Ectodermal cell (in vitro differentiated cells): ENCODE results near the gene AGBL2.
"Not testable (repeated sequence)": the region's sequence is repeated elsewhere in the genome, so short reads cannot be mapped to it uniquely, and the experiment has no call there.

Experiments used
- H3K27ac ChIP-seq: 2 replicates; pipeline ENCODE4 v1.7.0; 2013; ENCODE audit warnings: mild to moderate bottlenecking, low read depth, low read length; ENCODE audit not compliant: insufficient read depth, poor library complexity, severe bottlenecking
- H3K27me3 ChIP-seq: 2 replicates; pipeline ENCODE4 v1.7.0; 2013; ENCODE audit warnings: mild to moderate bottlenecking, low read length; ENCODE audit not compliant: insufficient read depth, control insufficient read depth, poor library complexity, severe bottlenecking
- H3K36me3 ChIP-seq: one replicate; pipeline ENCODE4 v1.7.0; 2013; ENCODE audit warnings: low read length; ENCODE audit not compliant: control insufficient read depth, insufficient read depth
- H3K4me1 ChIP-seq: one replicate; pipeline ENCODE4 v1.7.0; 2013; ENCODE audit warnings: low read length; ENCODE audit not compliant: control insufficient read depth, insufficient read depth
- H3K4me3 ChIP-seq: 2 replicates; pipeline ENCODE4 v1.7.0; 2013; ENCODE audit warnings: low read depth, low read length, control low read depth; ENCODE audit not compliant: insufficient read depth
- H3K9me3 ChIP-seq: 2 replicates; pipeline ENCODE4 v1.7.0; 2013; ENCODE audit warnings: mild to moderate bottlenecking, low read length, moderate library complexity; ENCODE audit not compliant: control insufficient read depth
- WGBS, 2 experiments: methylation state at CpG; one replicate each; pipeline ENCODE4 v1.1.7; 2013; ENCODE audit warnings: missing lambda C conversion rate in 2 of 2; 5-methylcytosine and 5-hydroxymethylcytosine counted together

The AGBL2 gene

GRCh38 chr11:47641600-47642098 lies 73.5 kb downstream of the AGBL2 start:
- Histone ChIP-seq H3K36me3 (no peaks in the 10 kb centered on the region), H3K4me3 (peak overlapping the region; percentile 61), H3K27me3 (no peaks in the 10 kb centered on the region), H3K27ac (peak overlapping the region; percentile 76), H3K4me1 (peaks cover 5% of the 10 kb centered on the region), H3K9me3 (no peaks in the 10 kb centered on the region)
- WGBS, 2 experiments: 4 to 6% methylated on average over 12 to 14 of the region's 14 CpGs

GRCh38 chr11:47640506-47640905 lies 74.7 kb downstream of the AGBL2 start:
- not testable (repeated sequence) for H3K27me3 ChIP-seq, H3K27ac ChIP-seq, H3K4me3 ChIP-seq, H3K36me3 ChIP-seq, H3K9me3 ChIP-seq, H3K4me1 ChIP-seq
- 98% methylated on average over 6 of the region's 6 CpGs for WGBS, 2 experiments

- not testable (repeated sequence) for H3K27ac ChIP-seq, H3K27me3 ChIP-seq, H3K9me3 ChIP-seq, H3K4me1 ChIP-seq, H3K4me3 ChIP-seq
- peaks cover 15% of the 10 kb centered on the region for H3K36me3 ChIP-seq
- WGBS, 2 experiments: 95 to 96% methylated on average over 11 of the region's 11 CpGs
Measured at GRCh38 chr11:47636331-47636730, 78.8 kb downstream of the AGBL2 start.

GRCh38 chr11:47631473-47631872 lies 83.7 kb downstream of the AGBL2 start:
- peaks cover 29% of the 10 kb centered on the region for H3K36me3 ChIP-seq
- 87 to 100% methylated on average over 1 to 2 of the region's 5 CpGs for WGBS, 2 experiments
- no peaks in the 10 kb centered on the region for H3K9me3 ChIP-seq
- H3K27me3 ChIP-seq: no peaks in the 10 kb centered on the region
- H3K27ac ChIP-seq: no peak overlapping the region
- H3K4me3 ChIP-seq: no peak overlapping the region
- no peaks in the 10 kb centered on the region for H3K4me1 ChIP-seq

GRCh38 chr11:47628026-47628425 lies 87.1 kb downstream of the AGBL2 start:
- 96 to 97% methylated on average over 4 of the region's 4 CpGs for WGBS, 2 experiments
- H3K36me3 ChIP-seq: peaks cover 36% of the 10 kb centered on the region
- no peaks in the 10 kb centered on the region for H3K4me1 ChIP-seq
- H3K27ac ChIP-seq: no peak overlapping the region
- H3K27me3 ChIP-seq: no peaks in the 10 kb centered on the region
- H3K9me3 ChIP-seq: no peaks in the 10 kb centered on the region
- no peak overlapping the region for H3K4me3 ChIP-seq

- H3K27me3 ChIP-seq: no peaks in the 10 kb centered on the region
- H3K4me3 ChIP-seq: no peak overlapping the region
- H3K36me3 ChIP-seq: peaks cover 37% of the 10 kb centered on the region
- no peaks in the 10 kb centered on the region for H3K9me3 ChIP-seq
- H3K27ac ChIP-seq: no peak overlapping the region
- WGBS, 2 experiments: 92 to 94% methylated on average over 8 of the region's 8 CpGs
- no peaks in the 10 kb centered on the region for H3K4me1 ChIP-seq
Measured at GRCh38 chr11:47626234-47626633, 88.9 kb downstream of the AGBL2 start.

GRCh38 chr11:47620836-47621378 lies 94.3 kb downstream of the AGBL2 start:
- H3K27me3 ChIP-seq: no peaks in the 10 kb centered on the region
- WGBS, 2 experiments: 95 to 96% methylated on average over 2 of the region's 2 CpGs
- no peaks in the 10 kb centered on the region for H3K9me3 ChIP-seq
- H3K36me3 ChIP-seq: peaks cover 31% of the 10 kb centered on the region
- no peak overlapping the region for H3K4me3 ChIP-seq
- no peak overlapping the region for H3K27ac ChIP-seq
- H3K4me1 ChIP-seq: no peaks in the 10 kb centered on the region

GRCh38 chr11:47617417-47617809 lies 97.8 kb downstream of the AGBL2 start:
- Histone ChIP-seq H3K4me3 (no peak overlapping the region), H3K27ac (no peak overlapping the region), H3K36me3 (peaks cover 15% of the 10 kb centered on the region), H3K9me3 (no peaks in the 10 kb centered on the region), H3K4me1 (no peaks in the 10 kb centered on the region), H3K27me3 (no peaks in the 10 kb centered on the region)
- 91 to 93% methylated on average over 3 of the region's 3 CpGs for WGBS, 2 experiments

- H3K4me1 ChIP-seq: no peaks in the 10 kb centered on the region
- no peak overlapping the region for H3K27ac ChIP-seq
- H3K4me3 ChIP-seq: no peak overlapping the region
- 86 to 88% methylated on average over 10 of the region's 10 CpGs for WGBS, 2 experiments
- H3K9me3 ChIP-seq: no peaks in the 10 kb centered on the region
- H3K27me3 ChIP-seq: no peaks in the 10 kb centered on the region
- H3K36me3 ChIP-seq: peaks cover 15% of the 10 kb centered on the region
Measured at GRCh38 chr11:47616726-47617416, 98.3 kb downstream of the AGBL2 start.

GRCh38 chr11:47615249-47615648 lies 99.9 kb downstream of the AGBL2 start:
- Histone ChIP-seq H3K36me3 (peaks cover under 1% of the 10 kb centered on the region), H3K27me3 (no peaks in the 10 kb centered on the region), H3K9me3 (no peaks in the 10 kb centered on the region)

More at GRCh38 chr11:47615249-47615648, 99.9 kb downstream of the AGBL2 start:
- H3K4me1 ChIP-seq: no peaks in the 10 kb centered on the region
- no peak overlapping the region for H3K4me3 ChIP-seq
- H3K27ac ChIP-seq: no peak overlapping the region
